GM12878 (cell line): ENCODE data around the gene HERC6. TPM values are rescaled to one million over a fixed set of nuclear protein-coding genes. Genes with fewer than 3 reads are reported as not detected.

Experiments used
- ATAC-seq: fragments of 200-7000 bp; cut with Tn5 transposase; 3 replicates; pipeline ENCODE4 v1.9.1; 2020; ENCODE audit warnings: mild to moderate bottlenecking, moderate library complexity
- BruUV-seq: library from RNA; stranded (reverse); fragments of 400-500 nt; replicated peaks from 2 replicates; lab custom pipeline; 2021; lab: Mats Ljungman, UMichigan
- CTCF ChIA-PET: fragments of 300-600 bp; sonication (Branson Sonifier 250); formaldehyde crosslinking; extraction: SDS; loops from one replicate; lab custom pipeline; 2021; ENCODE audit warnings: inconsistent platforms; lab: Yijun Ruan, JAX
- POLR2A ChIA-PET: fragments of 350-600 bp; formaldehyde crosslinking; extraction: SDS; loops from one replicate; lab custom pipeline; 2021; ENCODE audit warnings: inconsistent platforms; lab: Charles Lee
- RAD21 ChIA-PET: fragments of 300-600 bp; sonication (Branson Sonifier 250); formaldehyde crosslinking; loops from one replicate; lab custom pipeline; 2023; ENCODE audit warnings: antibody characterized with exemption; ENCODE audit not compliant: unreplicated experiment; lab: Charles Lee
- SMC1A ChIA-PET: fragments of 300-600 bp; sonication (Branson Sonifier 250); formaldehyde crosslinking; loops from one replicate; lab custom pipeline; 2023; ENCODE audit not compliant: unreplicated experiment, uncharacterized antibody; lab: Charles Lee
- DNase-seq: peaks from one replicate; pipeline ENCODE4 v3.0.0-alpha.2; 2011; ENCODE audit warnings: low read depth, low spot score
- FAIRE-seq: peaks from 3 replicates; lab custom pipeline; 2011; peaks lifted over from hg19 to GRCh38; lab: Jason Lieb, UNC
- H2AFZ ChIP-seq: 2 replicates; pipeline ENCODE4 v1.6.0; 2011; ENCODE audit warnings: low read depth, low read length, control low read depth; ENCODE audit not compliant: control insufficient read depth
- H3K27ac ChIP-seq: 2 replicates; pipeline ENCODE4 v1.5.1; 2011; ENCODE audit warnings: control low read depth; ENCODE audit not compliant: control insufficient read depth, insufficient read depth
- H3K27me3 ChIP-seq, 2 experiments: replicated peaks in 1 of 2; 2 replicates each; pipeline versions ENCODE4 v1.6.0 to v1.6.1; 2011; ENCODE audit warnings: low read length in 1 of 2; ENCODE audit not compliant: control insufficient read depth in 2 of 2, insufficient read depth in 2 of 2
- H3K36me3 ChIP-seq, 2 experiments: 2 replicates each; pipeline ENCODE4 v1.5.1; 2011; ENCODE audit warnings: low read length in 1 of 2; ENCODE audit not compliant: control insufficient read depth in 2 of 2, insufficient read depth in 2 of 2
- H3K4me1 ChIP-seq: 2 replicates; pipeline ENCODE4 v1.6.1; 2011; ENCODE audit warnings: mild to moderate bottlenecking, low read length, moderate library complexity, mixed read lengths; ENCODE audit not compliant: control insufficient read depth, insufficient read depth
- H3K4me2 ChIP-seq: 2 replicates; pipeline ENCODE4 v1.6.0; 2011; ENCODE audit warnings: control low read depth; ENCODE audit not compliant: control insufficient read depth, insufficient read depth
- H3K4me3 ChIP-seq: fragments of 200-600 bp; sonication (generic); 2 replicates; pipeline ENCODE4 v1.5.1; 2016
- H3K79me2 ChIP-seq: 2 replicates; pipeline ENCODE4 v1.6.0; 2011; ENCODE audit warnings: low read length; ENCODE audit not compliant: control insufficient read depth, insufficient read depth
- H3K9ac ChIP-seq: 2 replicates; pipeline ENCODE4 v1.8.0; 2011; ENCODE audit warnings: low read length, control low read depth, mixed read lengths; ENCODE audit not compliant: control insufficient read depth, insufficient read depth
- H3K9me3 ChIP-seq: replicated peaks from 3 replicates; pipeline ENCODE4 v1.5.1; 2011; ENCODE audit warnings: mild to moderate bottlenecking, low read length; ENCODE audit not compliant: control insufficient read depth, insufficient read depth
- H4K20me1 ChIP-seq: 2 replicates; pipeline ENCODE4 v1.6.0; 2011; ENCODE audit not compliant: control insufficient read depth, insufficient read depth
- CEBPB ChIP-seq, 2 experiments: fragments of 150-350 bp in 1 of 2; IDR thresholded peaks; 2 replicates each; pipeline ENCODE4 v1.6.1; 2012 to 2014; ENCODE audit warnings: low read depth in 2 of 2, low read length in 2 of 2, borderline replicate concordance in 1 of 2, inconsistent platforms in 1 of 2
- GATAD2B ChIP-seq: fragments of 450-650 bp; conservative IDR thresholded peaks from 2 replicates; pipeline ENCODE4 v1.6.1; 2017; ENCODE audit warnings: low read depth, mild to moderate bottlenecking, moderate library complexity
- IKZF1 ChIP-seq: fragments of 450-650 bp; conservative IDR thresholded peaks from 2 replicates; pipeline ENCODE4 v1.6.1; 2017; ENCODE audit warnings: antibody characterized with exemption, mild to moderate bottlenecking
- KAT2A ChIP-seq: conservative IDR thresholded peaks from 2 replicates; pipeline ENCODE4 v1.6.1; 2011; ENCODE audit warnings: low read depth, low read length; ENCODE audit not compliant: control insufficient read depth
- NRF1 ChIP-seq: conservative IDR thresholded peaks from 2 replicates; pipeline ENCODE4 v1.6.1; 2011; ENCODE audit warnings: mild to moderate bottlenecking, low read depth, low read length, improper control_type of control experiment
- RAD21 ChIP-seq: IDR thresholded peaks from 2 replicates; pipeline ENCODE4 v1.6.1; 2011; ENCODE audit warnings: mild to moderate bottlenecking, low read depth, low read length, moderate library complexity; ENCODE audit not compliant: insufficient read depth
- RELA ChIP-seq: fragments of 450-650 bp; IDR thresholded peaks from 2 replicates; pipeline ENCODE4 v1.8.0; 2014; ENCODE audit warnings: borderline replicate concordance; ENCODE audit not compliant: partially characterized antibody
- ZBED1 ChIP-seq: IDR thresholded peaks from 2 replicates; pipeline ENCODE4 v1.6.1; 2016; ENCODE audit warnings: borderline replicate concordance
- WGBS: methylation state at CpG from one replicate; pipeline ENCODE4 v1.1.6; 2016; ENCODE audit warnings: low lambda C conversion rate; ENCODE audit not compliant: insufficient replicate concordance, insufficient coverage; ENCODE audit errors: missing lambda C conversion rate; 5-methylcytosine and 5-hydroxymethylcytosine counted together
- in situ Hi-C: fragments of 300-500 bp; cut with MboI; formaldehyde crosslinking; loops from 9 replicates; pipeline ENCODE4 v1.14.3; 2018; ENCODE audit warnings: mixed read lengths
- intact Hi-C: fragments of 100-400 bp; cut with micrococcal nuclease; formaldehyde crosslinking; loops from one replicate; pipeline ENCODE4 v1.14.2; 2022; ENCODE audit not compliant: unreplicated experiment
- polyA plus RNA-seq, 11 experiments: library from polyadenylated mRNA; depleted of rRNA in 4 of 11; unstranded in 6 of 11; stranded (reverse) in 5 of 11; fragments of >200 nt; fragmentation: Nextera tagmentation in 4 of 11; fragmentation: Illumina TruSeq in 1 of 11; extraction: Ambion mirVana in 4 of 11; extraction: Trizol in 1 of 11; gene quantifications; 1 replicate in 1 of 11; 2 replicates in 10 of 11; pipeline versions ENCODE4 v1.2.1 to v1.2.3, GENCODE V29; 2011 to 2016; ENCODE audit warnings: inconsistent platforms in 2 of 11, missing spikeins in 2 of 11, low read depth in 1 of 11
- total RNA-seq, 4 experiments: library from RNA; depleted of rRNA in 3 of 4; stranded (reverse); fragments of >200 nt in 3 of 4; fragmentation: Illumina TruSeq in 1 of 4; extraction: Trizol in 1 of 4; gene quantifications; 2 replicates each; pipeline versions ENCODE4 v1.2.1 to v1.2.3, GENCODE V29; 2013 to 2021
- TF ChIP-seq, protein P1 (sequence below): fragments of 450-650 bp; IDR thresholded peaks from 2 replicates; pipeline ENCODE4 v1.6.1; 2017; ENCODE audit warnings: mild to moderate bottlenecking, moderate library complexity
- TF ChIP-seq, protein P2 (sequence below): IDR thresholded peaks from 2 replicates; pipeline ENCODE4 v1.6.1; 2011; ENCODE audit warnings: borderline replicate concordance, low read depth, mild to moderate bottlenecking, moderate library complexity, low read length; ENCODE audit not compliant: insufficient read depth, poor library complexity, severe bottlenecking
- TF ChIP-seq, protein P3 (sequence below): IDR thresholded peaks from 2 replicates; pipeline ENCODE4 v1.6.1; 2012; ENCODE audit warnings: low read length, inconsistent platforms
- TF ChIP-seq, protein P4 (sequence below): IDR thresholded peaks from 2 replicates; pipeline ENCODE4 v1.6.1; 2011; ENCODE audit warnings: borderline replicate concordance, low read depth, mild to moderate bottlenecking, moderate library complexity, mixed read lengths, low read length; ENCODE audit not compliant: insufficient read depth; ENCODE audit errors: extremely low read length

The HERC6 gene
- total and polyA plus RNA-seq, 10 of the 15 experiments (the other 5 are each of a cell fraction or from before 2014, with no cell fraction given), result 1.7 to 26.4 (median 5.9) TPM

DNA sequence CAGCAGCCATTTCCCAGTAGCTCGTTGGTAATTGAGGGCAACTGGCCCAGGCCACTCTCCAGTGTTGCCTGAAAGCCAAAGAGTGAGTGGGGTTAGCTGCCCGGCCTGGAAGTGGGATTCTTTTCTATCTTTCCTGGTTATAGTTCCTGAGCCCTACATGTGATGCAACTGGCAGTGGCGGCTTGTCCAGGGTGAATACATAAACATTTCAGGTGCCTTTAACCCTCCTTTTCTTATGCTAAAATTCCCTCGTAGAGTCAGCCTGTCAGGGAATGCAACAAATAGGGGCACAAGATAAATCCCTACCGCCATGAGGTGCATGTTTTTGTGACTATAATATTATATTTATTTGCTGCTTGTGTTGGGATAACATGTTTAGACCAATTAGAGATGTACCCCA is 64.8 kb downstream of the HERC6 start:
- H3K79me2 ChIP-seq, result no peaks in the 10 kb centered on the region; the same call in 1 of the 2 replicates
- intact Hi-C loops (no loop called here), in situ Hi-C loops (no loop called here)
- no TSS peak for BruUV-seq
- H4K20me1 ChIP-seq, result no peaks in the 10 kb centered on the region
- H3K4me2 ChIP-seq, result no peak overlapping the region
- no peaks in the 10 kb centered on the region for H3K4me1 ChIP-seq
- no peaks in the 10 kb centered on the region for H3K27me3 ChIP-seq
- POLR2A ChIA-PET, result no interaction called here
- CTCF ChIA-PET, result no interaction called here
- no peak overlapping the region for H3K4me3 ChIP-seq
- TF ChIP-seq, protein P1, sequence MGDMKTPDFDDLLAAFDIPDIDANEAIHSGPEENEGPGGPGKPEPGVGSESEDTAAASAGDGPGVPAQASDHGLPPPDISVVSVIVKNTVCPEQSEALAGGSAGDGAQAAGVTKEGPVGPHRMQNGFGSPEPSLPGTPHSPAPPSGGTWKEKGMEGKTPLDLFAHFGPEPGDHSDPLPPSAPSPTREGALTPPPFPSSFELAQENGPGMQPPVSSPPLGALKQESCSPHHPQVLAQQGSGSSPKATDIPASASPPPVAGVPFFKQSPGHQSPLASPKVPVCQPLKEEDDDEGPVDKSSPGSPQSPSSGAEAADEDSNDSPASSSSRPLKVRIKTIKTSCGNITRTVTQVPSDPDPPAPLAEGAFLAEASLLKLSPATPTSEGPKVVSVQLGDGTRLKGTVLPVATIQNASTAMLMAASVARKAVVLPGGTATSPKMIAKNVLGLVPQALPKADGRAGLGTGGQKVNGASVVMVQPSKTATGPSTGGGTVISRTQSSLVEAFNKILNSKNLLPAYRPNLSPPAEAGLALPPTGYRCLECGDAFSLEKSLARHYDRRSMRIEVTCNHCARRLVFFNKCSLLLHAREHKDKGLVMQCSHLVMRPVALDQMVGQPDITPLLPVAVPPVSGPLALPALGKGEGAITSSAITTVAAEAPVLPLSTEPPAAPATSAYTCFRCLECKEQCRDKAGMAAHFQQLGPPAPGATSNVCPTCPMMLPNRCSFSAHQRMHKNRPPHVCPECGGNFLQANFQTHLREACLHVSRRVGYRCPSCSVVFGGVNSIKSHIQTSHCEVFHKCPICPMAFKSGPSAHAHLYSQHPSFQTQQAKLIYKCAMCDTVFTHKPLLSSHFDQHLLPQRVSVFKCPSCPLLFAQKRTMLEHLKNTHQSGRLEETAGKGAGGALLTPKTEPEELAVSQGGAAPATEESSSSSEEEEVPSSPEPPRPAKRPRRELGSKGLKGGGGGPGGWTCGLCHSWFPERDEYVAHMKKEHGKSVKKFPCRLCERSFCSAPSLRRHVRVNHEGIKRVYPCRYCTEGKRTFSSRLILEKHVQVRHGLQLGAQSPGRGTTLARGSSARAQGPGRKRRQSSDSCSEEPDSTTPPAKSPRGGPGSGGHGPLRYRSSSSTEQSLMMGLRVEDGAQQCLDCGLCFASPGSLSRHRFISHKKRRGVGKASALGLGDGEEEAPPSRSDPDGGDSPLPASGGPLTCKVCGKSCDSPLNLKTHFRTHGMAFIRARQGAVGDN, result no peak
- TF ChIP-seq RELA, result no peak
- TF ChIP-seq, protein P2, sequence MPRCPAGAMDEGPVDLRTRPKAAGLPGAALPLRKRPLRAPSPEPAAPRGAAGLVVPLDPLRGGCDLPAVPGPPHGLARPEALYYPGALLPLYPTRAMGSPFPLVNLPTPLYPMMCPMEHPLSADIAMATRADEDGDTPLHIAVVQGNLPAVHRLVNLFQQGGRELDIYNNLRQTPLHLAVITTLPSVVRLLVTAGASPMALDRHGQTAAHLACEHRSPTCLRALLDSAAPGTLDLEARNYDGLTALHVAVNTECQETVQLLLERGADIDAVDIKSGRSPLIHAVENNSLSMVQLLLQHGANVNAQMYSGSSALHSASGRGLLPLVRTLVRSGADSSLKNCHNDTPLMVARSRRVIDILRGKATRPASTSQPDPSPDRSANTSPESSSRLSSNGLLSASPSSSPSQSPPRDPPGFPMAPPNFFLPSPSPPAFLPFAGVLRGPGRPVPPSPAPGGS, result no peak
- TF ChIP-seq CEBPB (IDR thresholded peaks at IDR 0.05; ENCODE audit: borderline replicate concordance in 1 of 2, low read depth in 2 of 2, low read length in 2 of 2), result no peak
- TF ChIP-seq IKZF1, result no peak
- no peak for TF ChIP-seq RAD21
- no peak for TF ChIP-seq KAT2A
- TF ChIP-seq GATAD2B, result no peak
- TF ChIP-seq ZBED1, result no peak
- no peak for TF ChIP-seq NRF1
- TF ChIP-seq, protein P3, sequence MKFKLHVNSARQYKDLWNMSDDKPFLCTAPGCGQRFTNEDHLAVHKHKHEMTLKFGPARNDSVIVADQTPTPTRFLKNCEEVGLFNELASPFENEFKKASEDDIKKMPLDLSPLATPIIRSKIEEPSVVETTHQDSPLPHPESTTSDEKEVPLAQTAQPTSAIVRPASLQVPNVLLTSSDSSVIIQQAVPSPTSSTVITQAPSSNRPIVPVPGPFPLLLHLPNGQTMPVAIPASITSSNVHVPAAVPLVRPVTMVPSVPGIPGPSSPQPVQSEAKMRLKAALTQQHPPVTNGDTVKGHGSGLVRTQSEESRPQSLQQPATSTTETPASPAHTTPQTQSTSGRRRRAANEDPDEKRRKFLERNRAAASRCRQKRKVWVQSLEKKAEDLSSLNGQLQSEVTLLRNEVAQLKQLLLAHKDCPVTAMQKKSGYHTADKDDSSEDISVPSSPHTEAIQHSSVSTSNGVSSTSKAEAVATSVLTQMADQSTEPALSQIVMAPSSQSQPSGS, result no peak
- TF ChIP-seq, protein P4, sequence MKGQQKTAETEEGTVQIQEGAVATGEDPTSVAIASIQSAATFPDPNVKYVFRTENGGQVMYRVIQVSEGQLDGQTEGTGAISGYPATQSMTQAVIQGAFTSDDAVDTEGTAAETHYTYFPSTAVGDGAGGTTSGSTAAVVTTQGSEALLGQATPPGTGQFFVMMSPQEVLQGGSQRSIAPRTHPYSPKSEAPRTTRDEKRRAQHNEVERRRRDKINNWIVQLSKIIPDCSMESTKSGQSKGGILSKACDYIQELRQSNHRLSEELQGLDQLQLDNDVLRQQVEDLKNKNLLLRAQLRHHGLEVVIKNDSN, result no peak
- RAD21 ChIA-PET, result no interaction called here
- no peak overlapping the region for H3K9ac ChIP-seq
- H2AFZ ChIP-seq, result no peak overlapping the region
- no peak for ATAC-seq
- 75% methylated on average over 5 of the region's 5 CpGs for whole genome bisulfite sequencing
- DNase-seq, result no peak
- no peak overlapping the region for H3K27ac ChIP-seq
- FAIRE-seq, result no peak
- SMC1A ChIA-PET, result interaction anchor here (3.2 kb wide), 1 partner anchor 12 kb away, joined by 15 read pairs; no protein-coding TSS in a partner anchor
- H3K36me3 ChIP-seq, result peaks cover 0 to 12% of the 10 kb centered on the region in 2 experiments; a peak in 3 of 4 replicates
- peaks cover 2% of the 10 kb centered on the region; the same call in 1 of the 3 replicates for H3K9me3 ChIP-seq
